ENCODE measurements around the gene SHISA5. TPM values are rescaled to one million over a fixed set of nuclear protein-coding genes. Genes with fewer than 3 reads are reported as not detected.
A peak's percentile ranks its signal among the peaks of the same experiment; 100 is the strongest.
"Not testable (repeated sequence)": the region's sequence is repeated elsewhere in the genome, so short reads cannot be mapped to it uniquely, and the experiment has no call there.

SHISA5 gene
- total RNA-seq, 1 experiment from 2014 or later: 192 TPM

GRCh38 chr3:48474619-48475018 is 29.4 kb downstream of the SHISA5 start:
- CTCF ChIA-PET: no interaction called here
- no TSS peak for BruUV-seq (replicated peaks)
- TF ChIP-seq, protein P1, sequence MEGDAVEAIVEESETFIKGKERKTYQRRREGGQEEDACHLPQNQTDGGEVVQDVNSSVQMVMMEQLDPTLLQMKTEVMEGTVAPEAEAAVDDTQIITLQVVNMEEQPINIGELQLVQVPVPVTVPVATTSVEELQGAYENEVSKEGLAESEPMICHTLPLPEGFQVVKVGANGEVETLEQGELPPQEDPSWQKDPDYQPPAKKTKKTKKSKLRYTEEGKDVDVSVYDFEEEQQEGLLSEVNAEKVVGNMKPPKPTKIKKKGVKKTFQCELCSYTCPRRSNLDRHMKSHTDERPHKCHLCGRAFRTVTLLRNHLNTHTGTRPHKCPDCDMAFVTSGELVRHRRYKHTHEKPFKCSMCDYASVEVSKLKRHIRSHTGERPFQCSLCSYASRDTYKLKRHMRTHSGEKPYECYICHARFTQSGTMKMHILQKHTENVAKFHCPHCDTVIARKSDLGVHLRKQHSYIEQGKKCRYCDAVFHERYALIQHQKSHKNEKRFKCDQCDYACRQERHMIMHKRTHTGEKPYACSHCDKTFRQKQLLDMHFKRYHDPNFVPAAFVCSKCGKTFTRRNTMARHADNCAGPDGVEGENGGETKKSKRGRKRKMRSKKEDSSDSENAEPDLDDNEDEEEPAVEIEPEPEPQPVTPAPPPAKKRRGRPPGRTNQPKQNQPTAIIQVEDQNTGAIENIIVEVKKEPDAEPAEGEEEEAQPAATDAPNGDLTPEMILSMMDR (IDR thresholded peaks at IDR 0.05; ENCODE audit: unreplicated experiment): no peak
- Mint-ChIP-seq H3K4me3 (ENCODE audit: low read depth, unreplicated experiment) (no peak overlapping the region), H3K36me3 (ENCODE audit: insufficient read depth, unreplicated experiment) (peaks cover 16% of the 10 kb centered on the region), H3K27ac (ENCODE audit: unreplicated experiment) (peak overlapping the region; percentile 24), H3K9me3 (ENCODE audit: low read depth, unreplicated experiment) (no peaks in the 10 kb centered on the region), H3K27me3 (ENCODE audit: unreplicated experiment) (no peaks in the 10 kb centered on the region), H3K4me1 (ENCODE audit: low read depth, unreplicated experiment) (peaks cover 8% of the 10 kb centered on the region)
- intact Hi-C loops (cut with micrococcal nuclease; ENCODE audit: unreplicated experiment): no loop called here
- DNase-seq: no peak

GRCh38 chr3:48474031-48474430 is 29.9 kb downstream of the SHISA5 start:
- H3K9me3 Mint-ChIP-seq (ENCODE audit: low read depth, unreplicated experiment); BruUV-seq (replicated peaks); intact Hi-C loops (cut with micrococcal nuclease; ENCODE audit: unreplicated experiment); H3K27me3 Mint-ChIP-seq (ENCODE audit: unreplicated experiment); DNase-seq; H3K4me1 Mint-ChIP-seq (ENCODE audit: low read depth, unreplicated experiment); H3K27ac Mint-ChIP-seq (ENCODE audit: unreplicated experiment); H3K4me3 Mint-ChIP-seq (ENCODE audit: low read depth, unreplicated experiment): not testable (repeated sequence)
- CTCF ChIA-PET: interaction anchor here (1.3 to 2.2 kb wide), 4 partner anchors 31 to 162 kb away, joined by 3 to 16 read pairs (median 4); partner anchors contain the start of gene SLC26A6
- peaks cover 21% of the 10 kb centered on the region for H3K36me3 Mint-ChIP-seq (ENCODE audit: insufficient read depth, unreplicated experiment)

- intact Hi-C loops (cut with micrococcal nuclease; ENCODE audit: unreplicated experiment): loop anchor here (2.0 kb wide), 1 partner anchor 33 kb away; no protein-coding TSS in a partner anchor
- Mint-ChIP-seq H3K27me3 (ENCODE audit: unreplicated experiment) (no peaks in the 10 kb centered on the region), H3K36me3 (ENCODE audit: insufficient read depth, unreplicated experiment) (peaks cover 25% of the 10 kb centered on the region), H3K4me3 (ENCODE audit: low read depth, unreplicated experiment) (peak overlapping the region; percentile 96), H3K4me1 (ENCODE audit: low read depth, unreplicated experiment) (peaks cover 8% of the 10 kb centered on the region), H3K27ac (ENCODE audit: unreplicated experiment) (peak overlapping the region; percentile 99), H3K9me3 (ENCODE audit: low read depth, unreplicated experiment) (no peaks in the 10 kb centered on the region)
- no peak for DNase-seq
- CTCF ChIA-PET: interaction anchor here (0.6 to 2.2 kb wide), 7 partner anchors 23 to 342 kb away, joined by 3 to 16 read pairs (median 5); partner anchors contain the start of gene SLC26A6
- no TSS peak for BruUV-seq (replicated peaks)
- TF ChIP-seq, protein P1 (IDR thresholded peaks at IDR 0.05; ENCODE audit: unreplicated experiment): no peak
Measured at GRCh38 chr3:48473617-48473952, 30.4 kb downstream of the SHISA5 start.

DNA sequence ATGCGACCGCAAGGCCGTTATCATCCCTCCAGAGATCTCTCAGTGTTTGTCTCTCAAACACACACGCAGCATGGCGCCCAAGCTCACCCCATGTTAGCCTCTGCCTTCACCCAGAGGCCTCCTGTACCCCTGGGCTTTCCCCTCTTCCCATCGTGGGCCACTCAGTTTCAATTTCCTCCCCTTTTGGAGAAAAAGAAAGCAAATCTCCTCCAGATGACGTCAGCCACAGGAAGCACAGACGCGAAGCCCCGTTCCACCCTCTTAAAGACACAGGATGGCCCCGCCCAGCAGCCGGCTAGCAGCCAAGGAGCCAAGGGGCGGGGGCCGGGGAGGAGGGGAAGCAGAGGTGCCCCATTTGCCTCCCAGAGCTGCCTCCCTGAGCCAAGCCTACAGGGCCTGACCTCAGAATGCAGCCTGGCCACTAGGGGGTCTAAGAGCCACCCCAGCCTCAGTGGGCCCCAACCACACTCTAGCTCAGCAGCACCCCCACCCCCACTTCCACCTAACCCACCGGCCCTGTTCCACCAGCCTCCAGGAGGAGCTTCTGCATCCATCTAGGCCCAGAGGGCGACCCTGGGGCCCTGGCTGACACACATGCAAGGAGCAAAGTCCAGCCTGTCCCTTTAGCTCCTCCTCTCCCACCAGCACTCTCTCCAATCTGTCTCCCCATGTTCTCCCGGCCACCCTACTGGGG is 30.9 kb downstream of the SHISA5 start:
- CTCF ChIA-PET: interaction anchor here (0.6 to 2.2 kb wide), 7 partner anchors 23 to 343 kb away, joined by 3 to 16 read pairs (median 5); partner anchors contain the start of gene SLC26A6
- BruUV-seq (replicated peaks): no TSS peak
- Mint-ChIP-seq H3K27ac (ENCODE audit: unreplicated experiment) (peak overlapping the region; percentile 99), H3K27me3 (ENCODE audit: unreplicated experiment) (no peaks in the 10 kb centered on the region), H3K9me3 (ENCODE audit: low read depth, unreplicated experiment) (no peaks in the 10 kb centered on the region), H3K36me3 (ENCODE audit: insufficient read depth, unreplicated experiment) (peaks cover 30% of the 10 kb centered on the region), H3K4me1 (ENCODE audit: low read depth, unreplicated experiment) (peaks cover 12% of the 10 kb centered on the region), H3K4me3 (ENCODE audit: low read depth, unreplicated experiment) (peak overlapping the region; percentile 96)
- DNase-seq: peak; percentile 93
- intact Hi-C loops (cut with micrococcal nuclease; ENCODE audit: unreplicated experiment): loop anchor here (2.0 kb wide), 1 partner anchor 34 kb away; no protein-coding TSS in a partner anchor
- TF ChIP-seq, protein P1 (IDR thresholded peaks at IDR 0.05; ENCODE audit: unreplicated experiment): peak; percentile 46

DNA sequence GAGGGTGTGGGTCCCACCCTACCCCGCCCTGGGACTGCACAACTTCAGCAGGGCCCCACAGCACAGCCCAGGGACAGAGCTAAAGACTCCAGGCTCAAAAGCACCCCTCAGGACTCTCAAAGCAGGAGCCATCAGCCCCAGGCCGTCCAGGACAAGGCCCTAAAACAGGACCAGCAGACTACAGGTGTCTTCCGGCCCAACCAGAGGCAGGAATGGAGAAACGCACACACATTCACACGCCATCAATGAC is 31.4 kb downstream of the SHISA5 start:
- Mint-ChIP-seq H3K27me3 (ENCODE audit: unreplicated experiment) (no peaks in the 10 kb centered on the region), H3K36me3 (ENCODE audit: insufficient read depth, unreplicated experiment) (peaks cover 34% of the 10 kb centered on the region), H3K9me3 (ENCODE audit: low read depth, unreplicated experiment) (no peaks in the 10 kb centered on the region), H3K4me1 (ENCODE audit: low read depth, unreplicated experiment) (peaks cover 17% of the 10 kb centered on the region), H3K4me3 (ENCODE audit: low read depth, unreplicated experiment) (peak overlapping the region; percentile 96), H3K27ac (ENCODE audit: unreplicated experiment) (peak overlapping the region; percentile 99)
- no peak for DNase-seq
- intact Hi-C loops (cut with micrococcal nuclease; ENCODE audit: unreplicated experiment): loop anchor here (2.0 kb wide), 1 partner anchor 34 kb away; no protein-coding TSS in a partner anchor
- TF ChIP-seq, protein P1 (IDR thresholded peaks at IDR 0.05; ENCODE audit: unreplicated experiment): no peak
- BruUV-seq (replicated peaks): TSS peak; percentile 76
- CTCF ChIA-PET: interaction anchor here (1.3 to 2.2 kb wide), 4 partner anchors 35 to 163 kb away, joined by 4 to 16 read pairs (median 6); partner anchors contain the start of gene SLC26A6
